Stimulated activated CD4-positive, alpha-beta T cell treated with anti-CD3 and anti-CD28 coated beads, Interleukin-2, amount 100 ng/mL, for 24 hours (primary cell): Measurements from ENCODE around the gene SLC2A10.

ENCODE experiments used
- DNase-seq, 2 donors: peaks; one replicate each; pipeline ENCODE4 v3.0.0-alpha.2; 2020

SLC2A10 gene

DNA sequence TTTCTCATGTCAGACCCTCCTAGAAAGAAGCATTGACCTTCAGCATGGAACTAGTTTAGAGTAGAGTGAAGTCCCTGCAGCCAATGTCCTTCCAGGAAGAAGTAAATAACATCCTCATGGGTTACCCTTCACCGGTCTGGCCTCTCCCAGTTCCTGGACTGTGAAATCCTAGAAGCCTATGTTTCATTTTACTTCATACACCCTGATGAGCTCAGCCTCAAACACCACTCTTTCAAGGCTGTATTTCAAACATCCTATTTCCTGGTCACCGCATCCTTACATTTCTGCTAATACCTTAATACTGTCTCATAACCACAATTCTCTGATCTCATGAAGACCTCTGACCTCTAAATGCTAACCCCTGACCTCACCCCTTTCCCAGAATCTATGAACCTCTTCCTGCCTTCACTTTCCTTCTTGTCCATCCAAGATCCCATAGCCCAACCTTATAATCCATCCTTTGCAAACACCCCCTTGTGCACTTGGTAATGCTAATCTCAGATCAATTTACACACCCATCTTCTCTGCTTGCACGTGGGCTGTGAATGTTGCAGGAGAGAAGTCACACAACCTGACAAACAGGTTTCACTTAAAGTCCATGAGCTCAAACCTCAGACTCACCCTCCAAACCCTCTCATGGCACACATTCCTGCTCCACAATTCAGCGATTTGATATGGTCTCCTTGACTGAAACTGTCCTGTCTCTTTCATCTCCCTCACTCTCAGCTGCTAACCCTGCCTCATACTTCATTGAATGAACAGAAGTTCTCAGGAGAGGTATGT, 30.2 kb downstream of the SLC2A10 start:
- no peak for DNase-seq

DNA sequence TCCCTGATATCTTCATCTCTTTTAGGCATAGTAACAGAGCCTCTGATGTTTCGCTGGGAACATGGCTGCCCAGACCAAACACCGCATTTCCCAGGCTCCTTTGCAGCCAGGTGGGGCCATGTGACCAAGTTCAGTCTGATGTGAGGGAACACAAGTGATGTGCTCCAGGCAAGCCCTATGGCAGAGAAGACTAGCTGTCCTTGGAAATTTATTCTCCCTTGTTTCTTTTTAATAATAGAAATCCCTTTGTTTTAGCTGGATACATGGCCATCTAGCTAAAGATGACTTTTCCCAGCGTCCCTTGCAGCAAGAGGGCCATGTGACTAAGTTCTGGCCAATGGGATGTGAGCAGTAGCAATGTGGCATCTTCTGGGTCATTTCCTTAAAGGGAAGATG, 30.8 kb downstream of the SLC2A10 start:
- DNase-seq: no peak

DNA sequence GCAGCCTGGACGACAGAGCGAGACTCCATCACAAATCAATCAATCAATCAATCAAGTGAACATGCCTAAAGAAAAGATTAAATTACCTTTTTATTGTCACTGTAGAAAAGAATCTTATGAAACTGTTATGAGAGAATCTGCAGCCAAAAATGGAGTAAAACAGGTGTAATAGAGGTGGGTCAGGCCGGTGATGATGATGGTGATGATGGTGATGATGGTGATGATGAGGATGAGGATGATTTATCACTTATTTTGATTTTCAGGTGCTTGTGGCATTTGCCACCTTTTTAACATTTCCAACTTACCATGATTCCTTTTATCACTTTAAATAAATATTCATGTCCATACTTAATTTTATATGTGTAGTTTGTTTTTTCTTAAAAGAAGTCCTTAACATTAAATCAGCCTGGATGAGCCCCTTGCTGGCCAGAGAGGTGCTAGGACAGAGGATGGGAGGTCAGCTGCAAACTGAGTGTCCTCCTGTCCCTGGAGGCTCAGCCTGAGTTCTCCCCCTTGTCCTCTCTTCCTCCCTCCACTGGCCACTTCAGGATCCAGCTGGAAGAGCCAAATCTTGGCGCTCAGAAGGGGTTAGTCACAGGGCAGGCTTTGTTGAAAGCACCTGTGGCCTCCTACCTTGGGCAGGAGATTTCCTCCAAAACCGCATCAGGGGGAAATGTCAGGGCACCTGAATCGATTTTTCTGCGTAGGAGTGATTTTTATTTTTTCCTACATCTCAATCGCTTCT, 32.6 kb downstream of the SLC2A10 start:
- no peak for DNase-seq

DNA sequence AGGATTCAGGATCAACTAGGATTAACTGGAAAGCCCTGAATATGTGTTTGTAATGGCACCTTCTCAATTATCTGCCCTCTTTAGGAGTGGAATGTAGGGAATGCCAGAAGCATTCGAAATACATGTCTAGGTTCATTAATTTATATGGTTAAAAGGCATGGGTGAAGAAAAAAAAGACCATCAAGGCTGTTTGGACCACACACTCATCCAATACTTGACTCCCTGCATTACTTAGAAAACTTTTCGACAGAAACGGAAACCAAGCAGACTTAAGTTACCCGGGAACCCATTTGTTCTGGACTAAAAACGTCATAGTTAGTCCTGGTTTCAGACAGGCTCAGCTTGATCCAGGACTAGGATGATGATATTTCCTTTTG, 33.2 kb downstream of the SLC2A10 start:
- no peak for DNase-seq

GRCh38 chr20:46743088-46743487, 33.6 kb downstream of the SLC2A10 start:
- no peak for DNase-seq

GRCh38 chr20:46746956-46747526, 37.6 kb downstream of the SLC2A10 start:
- no peak for DNase-seq

- DNase-seq: no peak
Measured at GRCh38 chr20:46749147-46749546, 39.7 kb downstream of the SLC2A10 start.

DNA sequence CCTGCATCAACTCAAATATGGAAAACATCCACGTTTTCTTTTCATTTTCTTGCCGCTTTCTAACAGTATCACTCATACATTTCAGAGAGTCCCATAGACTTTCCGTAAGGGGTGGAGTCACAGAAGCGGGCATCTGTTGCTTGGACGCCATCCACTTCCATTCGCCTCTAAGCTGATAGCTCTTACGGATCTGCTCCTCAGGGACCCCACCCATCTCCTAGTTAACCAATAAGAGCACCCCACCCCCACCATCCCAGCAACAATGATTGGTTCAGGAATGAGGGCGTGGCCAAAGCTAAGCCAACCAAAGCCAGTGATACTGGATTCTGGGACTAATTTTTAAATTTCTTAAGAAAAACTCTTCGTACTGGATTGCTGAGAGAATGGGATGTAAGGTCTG, 42.4 kb downstream of the SLC2A10 start:
- no peak for DNase-seq

- peak; percentile 61 to 69 for DNase-seq
Measured at GRCh38 chr20:46752728-46753127, 43.3 kb downstream of the SLC2A10 start.

GRCh38 chr20:46755483-46756413, 46.3 kb downstream of the SLC2A10 start:
- no peak for DNase-seq

DNA sequence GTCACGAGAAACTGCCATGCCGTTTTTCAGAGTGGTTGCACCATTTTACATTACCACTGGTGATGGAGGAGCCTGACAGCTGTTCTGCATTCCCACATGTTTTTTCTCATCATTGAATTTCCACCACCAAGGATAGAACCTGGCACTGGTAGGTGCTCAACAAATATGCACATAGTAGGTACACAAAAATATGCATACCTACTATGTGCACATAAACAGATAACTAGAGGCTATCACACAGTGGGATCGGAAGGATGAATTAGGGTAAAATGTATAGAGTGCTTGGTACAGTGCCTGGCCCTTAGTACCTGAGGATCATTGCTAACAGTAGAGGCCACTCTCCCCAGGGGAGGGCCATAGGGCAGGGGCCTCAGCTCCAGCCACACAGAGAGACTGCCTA, 47.0 kb downstream of the SLC2A10 start:
- no peak for DNase-seq

GRCh38 chr20:46757135-46757534, 47.7 kb downstream of the SLC2A10 start:
- no peak for DNase-seq

DNA sequence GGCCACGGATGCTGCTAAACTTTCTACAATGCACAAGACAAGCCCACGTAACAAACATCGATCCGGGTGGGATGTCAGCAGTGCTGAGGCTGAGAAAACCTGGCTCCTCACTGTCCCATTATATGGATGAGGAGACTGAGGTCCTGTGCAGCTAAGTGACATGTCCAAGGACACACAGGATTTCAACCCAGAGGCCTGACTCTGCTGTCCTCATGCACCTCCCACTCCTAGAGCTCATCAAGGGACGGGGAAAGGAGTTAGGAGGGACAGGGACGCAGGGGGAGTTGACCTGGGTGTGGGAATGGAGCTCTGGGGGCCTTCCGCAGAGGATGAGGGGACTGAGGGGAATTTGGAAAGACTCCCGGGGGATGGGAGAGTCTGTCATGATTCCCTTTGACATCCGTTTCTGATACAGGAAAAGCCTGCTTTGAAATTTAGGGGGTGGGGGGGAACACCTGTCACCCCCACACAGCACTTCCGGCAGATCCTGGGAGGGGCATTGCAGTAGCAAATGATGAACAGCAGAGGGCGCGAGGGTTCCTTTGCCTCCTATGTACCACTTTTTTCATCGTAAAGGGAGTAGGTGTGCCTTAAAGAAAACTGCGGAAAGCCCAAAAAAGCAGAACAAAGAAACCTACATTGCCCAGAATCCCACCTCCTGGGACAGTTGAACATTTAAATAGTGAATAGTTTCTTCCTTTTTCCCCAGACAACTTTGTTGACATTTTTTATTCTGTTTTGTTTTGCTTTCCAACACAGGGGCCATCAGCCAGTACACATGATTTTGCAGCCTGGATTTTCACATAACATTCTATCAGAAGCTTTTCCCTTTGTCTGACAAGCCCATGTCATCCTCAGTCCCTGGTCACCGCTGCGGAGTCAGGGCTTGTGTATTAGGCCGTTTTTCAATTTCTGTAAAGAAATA, 48.6 kb downstream of the SLC2A10 start:
- DNase-seq: peak; percentile 63 to 67

- no peak for DNase-seq
Measured at GRCh38 chr20:46758929-46759669, 49.6 kb downstream of the SLC2A10 start.

DNA sequence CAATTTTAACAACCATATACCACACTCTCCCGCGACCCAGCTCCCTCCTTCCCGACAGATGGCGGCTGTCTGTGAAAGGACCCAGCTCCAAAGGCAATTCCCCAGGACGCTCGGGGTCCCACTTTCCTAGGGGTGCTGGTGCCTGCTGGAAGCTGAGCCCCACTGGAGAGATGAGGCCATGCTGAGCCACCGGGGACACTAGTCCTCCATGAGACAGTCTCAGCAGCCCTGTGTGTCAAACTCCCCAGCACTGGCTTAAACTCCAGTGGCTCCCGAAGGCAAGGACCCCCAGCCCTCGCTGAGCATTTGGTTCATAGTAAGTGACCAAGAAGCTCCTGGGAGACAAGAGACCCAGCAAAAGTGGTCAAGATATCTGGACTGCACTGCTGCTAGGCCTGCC, 52.1 kb downstream of the SLC2A10 start:
- no peak for DNase-seq

GRCh38 chr20:46764068-46764467, 54.6 kb downstream of the SLC2A10 start:
- DNase-seq: no peak

- no peak for DNase-seq
Measured at GRCh38 chr20:46765506-46766120, 56.2 kb downstream of the SLC2A10 start.

DNA sequence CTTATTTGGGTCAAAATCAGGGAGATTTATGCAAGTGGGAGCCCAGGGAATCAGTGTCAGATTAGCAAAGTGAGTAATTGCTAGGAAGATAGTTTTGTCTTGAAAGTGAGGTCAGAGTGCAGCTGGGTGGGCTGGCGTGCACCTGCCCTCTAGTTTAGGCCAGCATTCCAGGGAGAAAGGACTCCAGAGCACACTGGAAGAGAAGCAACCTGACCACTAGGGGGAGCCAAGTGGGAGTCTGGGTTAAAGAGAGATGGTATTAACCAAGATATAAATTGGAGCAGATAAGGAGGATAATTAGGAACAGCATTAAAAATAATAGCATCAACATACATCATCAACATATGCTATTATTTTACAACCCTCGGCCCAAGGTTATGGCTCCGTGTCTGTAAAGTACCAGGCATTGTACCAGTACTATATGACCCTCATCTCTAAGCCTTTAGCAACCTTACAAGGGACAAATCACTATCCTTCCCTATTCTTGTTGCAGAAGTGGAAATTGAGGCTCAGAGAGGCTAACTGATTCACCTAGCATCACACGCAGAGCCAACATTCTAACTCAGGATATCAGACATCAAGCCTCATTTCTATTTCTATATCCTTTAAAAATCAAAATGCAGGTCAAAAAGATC, 57.8 kb downstream of the SLC2A10 start:
- DNase-seq: peak; percentile 26 to 28

DNA sequence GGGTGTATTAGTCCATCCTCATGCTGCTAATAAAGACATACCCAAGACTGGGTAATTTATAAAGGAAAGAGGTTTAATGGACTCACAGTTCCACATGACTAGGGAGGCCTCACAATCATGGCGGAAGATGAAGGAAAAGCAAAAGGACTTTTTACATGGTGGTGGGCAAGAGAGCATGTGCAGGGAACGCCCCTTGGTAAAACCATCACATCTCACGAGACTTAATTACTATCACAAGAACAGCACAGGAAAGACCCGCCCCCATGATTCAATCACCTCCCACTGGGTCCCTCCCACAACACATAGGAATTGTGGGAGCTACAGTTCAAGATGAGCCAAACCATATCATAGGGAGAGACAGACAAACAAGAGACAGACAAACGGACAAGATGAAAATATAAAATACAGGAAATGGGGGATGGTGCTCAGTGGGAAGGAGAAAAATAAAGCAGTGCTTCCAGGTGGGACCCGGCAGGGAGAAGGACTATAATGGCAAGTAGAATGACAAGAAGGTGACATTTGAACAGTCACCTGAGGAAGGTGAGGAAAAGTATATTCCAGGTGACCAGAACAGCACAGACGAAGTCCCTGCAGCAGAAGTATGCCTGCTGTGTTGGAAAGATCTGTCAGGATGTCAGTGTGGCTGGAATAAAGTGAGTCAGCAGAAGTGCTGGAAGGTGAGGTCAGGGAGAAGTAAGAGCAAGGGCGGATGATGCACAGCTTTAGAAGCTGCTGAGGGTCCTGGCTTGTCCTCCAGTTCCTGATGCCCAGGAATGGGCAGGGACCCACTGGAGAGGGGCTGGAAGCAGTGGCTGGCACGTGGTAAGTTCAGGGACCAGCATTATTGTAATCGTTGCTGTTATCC, 61.1 kb downstream of the SLC2A10 start:
- no peak for DNase-seq
